Naive thymus-derived CD4-positive, alpha-beta T cell (primary cell): Measurements from ENCODE around the gene KLK14. TPM values are rescaled to one million over a fixed set of nuclear protein-coding genes. Genes with fewer than 3 reads are reported as not detected.

Source experiments
- ATAC-seq: fragments of 150-1000 bp; cut with Tn5 transposase; 2 replicates; pipeline ENCODE4 v1.10.0; 2021; ENCODE audit warnings: mild to moderate bottlenecking, moderate library complexity
- CTCF ChIA-PET: fragments of 350-600 bp; sonication (Branson Sonifier 250); formaldehyde crosslinking; loops from one replicate; lab custom pipeline; 2021; ENCODE audit warnings: antibody characterized with exemption; lab: Charles Lee
- POLR2A ChIA-PET: fragments of 350-600 bp; sonication (Branson Sonifier 250); formaldehyde crosslinking; loops from one replicate; lab custom pipeline; 2021; ENCODE audit warnings: antibody characterized with exemption, inconsistent platforms; lab: Charles Lee
- DNase-seq, 9 donors: peaks; one replicate each; pipeline versions ENCODE4 v3.0.0 to v3.0.0-alpha.2; 2020 to 2022; ENCODE audit warnings: mixed read lengths in 1 of 9
- H3K27ac ChIP-seq: one replicate; pipeline ENCODE4 v1.7.0; 2013; ENCODE audit warnings: mild to moderate bottlenecking, low read depth, low read length, moderate library complexity
- H3K27me3 ChIP-seq, 2 donors: one replicate each; pipeline ENCODE4 v1.7.0; 2013; ENCODE audit warnings: low read length in 2 of 2, mild to moderate bottlenecking in 2 of 2, moderate library complexity in 2 of 2; ENCODE audit not compliant: control insufficient read depth in 2 of 2, insufficient read depth in 2 of 2
- H3K36me3 ChIP-seq, 3 experiments: 1 replicate in 2 of 3; 2 replicates in 1 of 3; pipeline ENCODE4 v1.7.0; 2013; ENCODE audit warnings: low read length in 3 of 3, mild to moderate bottlenecking in 3 of 3, moderate library complexity in 1 of 3; ENCODE audit not compliant: insufficient read depth in 3 of 3, control insufficient read depth in 2 of 3
- H3K4me1 ChIP-seq, 2 donors: one replicate each; pipeline ENCODE4 v1.7.0; 2013; ENCODE audit warnings: low read length in 2 of 2, mild to moderate bottlenecking in 2 of 2, moderate library complexity in 1 of 2; ENCODE audit not compliant: control insufficient read depth in 2 of 2, insufficient read depth in 2 of 2
- H3K4me3 ChIP-seq: 2 replicates; pipeline ENCODE4 v1.7.0; 2013; ENCODE audit warnings: mild to moderate bottlenecking, low read length
- H3K9me3 ChIP-seq, 3 experiments: 1 replicate in 2 of 3; 2 replicates in 1 of 3; pipeline ENCODE4 v1.7.0; 2013; ENCODE audit warnings: low read length in 3 of 3; ENCODE audit not compliant: control insufficient read depth in 2 of 3
- H3K27ac Mint-ChIP-seq, 9 donors: one replicate each; pipeline ENCODE4 v1.8.0; 2020 to 2022; ENCODE audit warnings: mixed read lengths in 9 of 9, mild to moderate bottlenecking in 8 of 9, moderate library complexity in 5 of 9, inconsistent platforms in 2 of 9
- H3K27me3 Mint-ChIP-seq, 5 donors: one replicate each; pipeline ENCODE4 v1.8.0; 2021 to 2022; ENCODE audit warnings: mixed read lengths in 5 of 5, mild to moderate bottlenecking in 1 of 5
- H3K36me3 Mint-ChIP-seq, 5 donors: one replicate each; pipeline ENCODE4 v1.8.0; 2020 to 2022; ENCODE audit warnings: mixed read lengths in 5 of 5, mild to moderate bottlenecking in 3 of 5, inconsistent platforms in 1 of 5
- H3K4me1 Mint-ChIP-seq, 7 donors: one replicate each; pipeline ENCODE4 v1.8.0; 2020 to 2022; ENCODE audit warnings: mixed read lengths in 7 of 7, mild to moderate bottlenecking in 3 of 7, inconsistent platforms in 1 of 7
- H3K4me3 Mint-ChIP-seq, 10 donors: one replicate each; pipeline ENCODE4 v1.8.0; 2020 to 2022; ENCODE audit warnings: mild to moderate bottlenecking in 10 of 10, mixed read lengths in 10 of 10, moderate library complexity in 6 of 10, inconsistent platforms in 2 of 10
- H3K9me3 Mint-ChIP-seq, 11 donors: one replicate each; pipeline ENCODE4 v1.8.0; 2020 to 2022; ENCODE audit warnings: mixed read lengths in 11 of 11, mild to moderate bottlenecking in 4 of 11, inconsistent platforms in 1 of 11, moderate library complexity in 1 of 11
- intact Hi-C, 2 donors: fragments of 100-400 bp; cut with micrococcal nuclease; formaldehyde crosslinking; loops; one replicate each; pipeline ENCODE4 v1.15.1; 2023
- polyA plus RNA-seq, 2 donors: library from polyadenylated mRNA; unstranded; fragments of 300-500 nt; fragmentation: Illumina TruSeq; gene quantifications; one replicate each; pipeline ENCODE4 v1.2.3, GENCODE V29; 2021
- total RNA-seq, 6 experiments: library from RNA in 5 of 6; stranded (reverse) in 5 of 6; gene quantifications; 1 replicate in 5 of 6; 2 replicates in 1 of 6; pipeline ENCODE4 v1.2.3 and lab custom pipeline; 2021 to 2026

Gene KLK14
- total and polyA plus RNA-seq, 7 experiments from 2014 or later = 0.34 to 0.92 (median 0.66) TPM; not detected in 2

- peaks cover 0 to 11% (median 0%) of the 10 kb centered on the region in 5 donors for H3K36me3 Mint-ChIP-seq
Measured at GRCh38 chr19:51059715-51060114, 23.0 kb downstream of the KLK14 start.

GRCh38 chr19:51055866-51056265 is 26.8 kb downstream of the KLK14 start:
- no peak for DNase-seq
- CTCF ChIA-PET = no interaction called here
- no peak overlapping the region for H3K27ac Mint-ChIP-seq

More at GRCh38 chr19:51059715-51060114, 23.0 kb downstream of the KLK14 start:
- ChIA-PET CTCF (no interaction called here), POLR2A (no interaction called here)
- DNase-seq (no peak), ATAC-seq (no peak)
- Histone ChIP-seq H3K36me3 (no peaks in the 10 kb centered on the region), H3K4me1 (no peaks in the 10 kb centered on the region), H3K4me3 (no peak overlapping the region), H3K27ac (no peak overlapping the region), H3K27me3 (peaks cover 0 to 12% of the 10 kb centered on the region in 2 donors), H3K9me3 (no peaks in the 10 kb centered on the region)
- Mint-ChIP-seq H3K27me3 (peaks cover 19 to 63% (median 51%) of the 10 kb centered on the region in 5 donors), H3K4me3 (no peak overlapping the region), H3K9me3 (peaks cover 0 to 13% (median 3%) of the 10 kb centered on the region in 11 donors), H3K27ac (no peak overlapping the region), H3K4me1 (peaks cover 0 to 1% (median 0%) of the 10 kb centered on the region in 7 donors)
- intact Hi-C loops = no loop called here

GRCh38 chr19:51047031-51047335 is 35.7 kb downstream of the KLK14 start:
- Histone ChIP-seq H3K27ac (no peak overlapping the region), H3K36me3 (no peaks in the 10 kb centered on the region), H3K9me3 (no peaks in the 10 kb centered on the region), H3K4me3 (no peak overlapping the region), H3K27me3 (no peaks in the 10 kb centered on the region), H3K4me1 (no peaks in the 10 kb centered on the region)
- Mint-ChIP-seq H3K27me3 (peaks cover 11 to 25% (median 16%) of the 10 kb centered on the region in 5 donors), H3K36me3 (no peaks in the 10 kb centered on the region), H3K4me3 (no peak overlapping the region), H3K9me3 (peaks cover 0 to 12% (median 0%) of the 10 kb centered on the region in 11 donors), H3K4me1 (no peaks in the 10 kb centered on the region), H3K27ac (no peak overlapping the region)
- CTCF ChIA-PET = no interaction called here
- ATAC-seq (no peak), DNase-seq (no peak)
- POLR2A ChIA-PET = no interaction called here
- intact Hi-C loops = no loop called here

More at GRCh38 chr19:51055866-51056265, 26.8 kb downstream of the KLK14 start:
- no peaks in the 10 kb centered on the region for H3K27me3 ChIP-seq
- H3K9me3 Mint-ChIP-seq = peaks cover 0 to 2% (median 0%) of the 10 kb centered on the region in 11 donors
- POLR2A ChIA-PET = no interaction called here
- H3K9me3 ChIP-seq = no peaks in the 10 kb centered on the region
- no peak overlapping the region for H3K4me3 ChIP-seq
- intact Hi-C loops = no loop called here
- H3K4me1 Mint-ChIP-seq = peaks cover 0 to 4% (median 0%) of the 10 kb centered on the region in 7 donors
- no peak overlapping the region for H3K27ac ChIP-seq
- H3K36me3 Mint-ChIP-seq = peaks cover 0 to under 1% (median 0%) of the 10 kb centered on the region in 5 donors
- ATAC-seq = no peak
- peaks cover 19 to 58% (median 43%) of the 10 kb centered on the region in 5 donors for H3K27me3 Mint-ChIP-seq
- H3K4me1 ChIP-seq = no peaks in the 10 kb centered on the region
- H3K4me3 Mint-ChIP-seq = no peak overlapping the region
- H3K36me3 ChIP-seq = no peaks in the 10 kb centered on the region

- CTCF ChIA-PET = interaction anchor here (0.5 kb wide), 1 partner anchor 381 kb away, joined by 3 read pairs; no protein-coding TSS in a partner anchor
- no peak overlapping the region for H3K4me3 ChIP-seq
- H3K4me1 Mint-ChIP-seq = no peaks in the 10 kb centered on the region
Measured at GRCh38 chr19:51044327-51044726, 38.4 kb downstream of the KLK14 start.

GRCh38 chr19:51043497-51043896 is 39.2 kb downstream of the KLK14 start:
- ChIA-PET CTCF (interaction anchor here (0.5 kb wide), 1 partner anchor 382 kb away, joined by 3 read pairs; no protein-coding TSS in a partner anchor), POLR2A (no interaction called here)
- Mint-ChIP-seq H3K27me3 (peaks cover 4 to 11% (median 9%) of the 10 kb centered on the region in 5 donors), H3K27ac (no peak overlapping the region), H3K36me3 (no peaks in the 10 kb centered on the region), H3K4me1 (no peaks in the 10 kb centered on the region), H3K9me3 (no peaks in the 10 kb centered on the region), H3K4me3 (no peak overlapping the region)
- H3K4me3 ChIP-seq = no peak overlapping the region
- H3K36me3 ChIP-seq = no peaks in the 10 kb centered on the region
- ATAC-seq (no peak), DNase-seq (no peak)
- intact Hi-C loops = no loop called here
- no peak overlapping the region for H3K27ac ChIP-seq
- no peaks in the 10 kb centered on the region for H3K9me3 ChIP-seq
- H3K4me1 ChIP-seq = no peaks in the 10 kb centered on the region
- no peaks in the 10 kb centered on the region for H3K27me3 ChIP-seq

More at GRCh38 chr19:51044327-51044726, 38.4 kb downstream of the KLK14 start:
- Histone ChIP-seq H3K27me3 (no peaks in the 10 kb centered on the region), H3K27ac (no peak overlapping the region), H3K9me3 (no peaks in the 10 kb centered on the region), H3K36me3 (no peaks in the 10 kb centered on the region), H3K4me1 (no peaks in the 10 kb centered on the region)
- peaks cover 0 to 5% (median 0%) of the 10 kb centered on the region in 11 donors for H3K9me3 Mint-ChIP-seq
- H3K4me3 Mint-ChIP-seq = no peak overlapping the region
- no peak for DNase-seq
- POLR2A ChIA-PET = no interaction called here
- intact Hi-C loops = no loop called here
- no peak for ATAC-seq
- no peak overlapping the region for H3K27ac Mint-ChIP-seq
- no peaks in the 10 kb centered on the region for H3K36me3 Mint-ChIP-seq
- peaks cover 11 to 18% (median 12%) of the 10 kb centered on the region in 5 donors for H3K27me3 Mint-ChIP-seq

- ChIA-PET CTCF (no interaction called here), POLR2A (no interaction called here)
- peaks cover 0 to 1% (median 0%) of the 10 kb centered on the region in 11 donors for H3K9me3 Mint-ChIP-seq
Measured at GRCh38 chr19:51040151-51040550, 42.5 kb downstream of the KLK14 start.

GRCh38 chr19:51036519-51036918 is 46.2 kb downstream of the KLK14 start:
- peaks cover 0 to 36% (median 14%) of the 10 kb centered on the region in 5 donors for H3K27me3 Mint-ChIP-seq
- no peak overlapping the region for H3K4me3 Mint-ChIP-seq
- Histone ChIP-seq H3K27me3 (no peaks in the 10 kb centered on the region), H3K4me3 (no peak overlapping the region), H3K4me1 (no peaks in the 10 kb centered on the region), H3K36me3 (no peaks in the 10 kb centered on the region), H3K27ac (no peak overlapping the region), H3K9me3 (no peaks in the 10 kb centered on the region)
- H3K27ac Mint-ChIP-seq = no peak overlapping the region
- peaks cover 0 to 3% (median 0%) of the 10 kb centered on the region in 11 donors for H3K9me3 Mint-ChIP-seq
- ChIA-PET POLR2A (no interaction called here), CTCF (no interaction called here)
- no peak for ATAC-seq
- intact Hi-C loops = no loop called here
- peaks cover 0 to 3% (median 0%) of the 10 kb centered on the region in 5 donors for H3K36me3 Mint-ChIP-seq
- H3K4me1 Mint-ChIP-seq = peaks cover 0 to 4% (median 0%) of the 10 kb centered on the region in 7 donors
- no peak for DNase-seq

More at GRCh38 chr19:51040151-51040550, 42.5 kb downstream of the KLK14 start:
- H3K4me1 ChIP-seq = no peaks in the 10 kb centered on the region
- H3K4me3 ChIP-seq = no peak overlapping the region
- intact Hi-C loops = no loop called here
- H3K27ac ChIP-seq = no peak overlapping the region
- no peaks in the 10 kb centered on the region for H3K9me3 ChIP-seq
- Mint-ChIP-seq H3K4me1 (no peaks in the 10 kb centered on the region), H3K27ac (no peak overlapping the region), H3K27me3 (peaks cover 0 to 6% (median 0%) of the 10 kb centered on the region in 5 donors), H3K36me3 (no peaks in the 10 kb centered on the region), H3K4me3 (no peak overlapping the region)
- no peak for DNase-seq
- no peaks in the 10 kb centered on the region for H3K27me3 ChIP-seq
- ATAC-seq = no peak
- no peaks in the 10 kb centered on the region for H3K36me3 ChIP-seq
